DOHH2 (cell line): ENCODE measurements around the gene SLC12A2.

Experiments used
- H3F3A ChIP-seq: fragments of 200-600 bp; sonication (generic), shearing (Covaris generic); 2 replicates; pipeline ENCODE4 v1.6.0; 2016; ENCODE audit warnings: antibody characterized with exemption, mild to moderate bottlenecking; ENCODE audit not compliant: control insufficient read depth, insufficient read depth
- H3K27ac ChIP-seq: fragments of 200-600 bp; sonication (generic); 2 replicates; pipeline ENCODE4 v1.5.1; 2014; ENCODE audit warnings: low read depth, mild to moderate bottlenecking, low read length, moderate library complexity
- H3K27me3 ChIP-seq: fragments of 200-600 bp; sonication (generic); 2 replicates; pipeline ENCODE4 v1.6.1; 2014; ENCODE audit warnings: mild to moderate bottlenecking, low read length, mixed read lengths; ENCODE audit not compliant: control insufficient read depth
- H3K36me3 ChIP-seq: fragments of 200-600 bp; sonication (generic); 2 replicates; pipeline ENCODE4 v1.6.1; 2014; ENCODE audit warnings: mild to moderate bottlenecking, low read length, moderate library complexity, mixed read lengths; ENCODE audit not compliant: control insufficient read depth
- H3K4me1 ChIP-seq: fragments of 200-600 bp; sonication (generic); 2 replicates; pipeline ENCODE4 v1.6.1; 2014; ENCODE audit warnings: mild to moderate bottlenecking, low read length, mixed read lengths; ENCODE audit not compliant: control insufficient read depth
- H3K4me2 ChIP-seq: fragments of 200-600 bp; sonication (generic); 2 replicates; pipeline ENCODE4 v1.6.0; 2014; ENCODE audit warnings: mild to moderate bottlenecking, low read length, moderate library complexity
- H3K4me3 ChIP-seq: fragments of 200-600 bp; sonication (generic); 2 replicates; pipeline ENCODE4 v1.5.1; 2014; ENCODE audit warnings: mild to moderate bottlenecking, low read length, mixed read lengths
- H3K79me2 ChIP-seq: fragments of 200-600 bp; sonication (generic); 2 replicates; pipeline ENCODE4 v1.6.1; 2014; ENCODE audit warnings: mild to moderate bottlenecking, low read length, mixed read lengths; ENCODE audit not compliant: control insufficient read depth
- H3K9me2 ChIP-seq: fragments of 200-600 bp; sonication (generic); replicated peaks from 2 replicates; pipeline ENCODE4 v1.6.1; 2014; ENCODE audit warnings: mild to moderate bottlenecking, low read length, mixed read lengths; ENCODE audit not compliant: control insufficient read depth
- H3K9me3 ChIP-seq: fragments of 200-600 bp; sonication (generic); 2 replicates; pipeline ENCODE4 v1.6.1; 2014; ENCODE audit warnings: antibody characterized with exemption, low read length, mixed read lengths; ENCODE audit not compliant: control insufficient read depth, insufficient read depth
- H4K20me1 ChIP-seq: fragments of 200-600 bp; sonication (generic); 2 replicates; pipeline ENCODE4 v1.6.0; 2014; ENCODE audit warnings: low read depth, mild to moderate bottlenecking, antibody characterized with exemption, low read length, moderate library complexity; ENCODE audit not compliant: control insufficient read depth, insufficient read depth
- EZH2phosphoT487 ChIP-seq: fragments of 200-600 bp; sonication (generic); IDR thresholded peaks from 2 replicates; pipeline ENCODE4 v1.6.1; 2017; ENCODE audit warnings: borderline replicate concordance, mild to moderate bottlenecking, antibody characterized with exemption, low read length, moderate library complexity, mixed read lengths
- TF ChIP-seq, protein P1 (sequence below): fragments of 200-600 bp; sonication (generic); IDR thresholded peaks from one replicate; pipeline ENCODE4 v1.5.1; 2014; ENCODE audit warnings: antibody characterized with exemption, mild to moderate bottlenecking, low read depth, low read length; ENCODE audit not compliant: poor library complexity, severe bottlenecking

SLC12A2 gene

GRCh38 chr5:128172102-128172501, 88.5 kb downstream of the SLC12A2 start:
- TF ChIP-seq, protein P1, sequence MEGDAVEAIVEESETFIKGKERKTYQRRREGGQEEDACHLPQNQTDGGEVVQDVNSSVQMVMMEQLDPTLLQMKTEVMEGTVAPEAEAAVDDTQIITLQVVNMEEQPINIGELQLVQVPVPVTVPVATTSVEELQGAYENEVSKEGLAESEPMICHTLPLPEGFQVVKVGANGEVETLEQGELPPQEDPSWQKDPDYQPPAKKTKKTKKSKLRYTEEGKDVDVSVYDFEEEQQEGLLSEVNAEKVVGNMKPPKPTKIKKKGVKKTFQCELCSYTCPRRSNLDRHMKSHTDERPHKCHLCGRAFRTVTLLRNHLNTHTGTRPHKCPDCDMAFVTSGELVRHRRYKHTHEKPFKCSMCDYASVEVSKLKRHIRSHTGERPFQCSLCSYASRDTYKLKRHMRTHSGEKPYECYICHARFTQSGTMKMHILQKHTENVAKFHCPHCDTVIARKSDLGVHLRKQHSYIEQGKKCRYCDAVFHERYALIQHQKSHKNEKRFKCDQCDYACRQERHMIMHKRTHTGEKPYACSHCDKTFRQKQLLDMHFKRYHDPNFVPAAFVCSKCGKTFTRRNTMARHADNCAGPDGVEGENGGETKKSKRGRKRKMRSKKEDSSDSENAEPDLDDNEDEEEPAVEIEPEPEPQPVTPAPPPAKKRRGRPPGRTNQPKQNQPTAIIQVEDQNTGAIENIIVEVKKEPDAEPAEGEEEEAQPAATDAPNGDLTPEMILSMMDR, result no peak
- no peak for TF ChIP-seq EZH2phosphoT487
- Histone ChIP-seq H3K4me3 (no peak overlapping the region), H3K79me2 (no peaks in the 10 kb centered on the region), H4K20me1 (no peaks in the 10 kb centered on the region), H3F3A (peaks cover 3% of the 10 kb centered on the region), H3K9me3 (no peaks in the 10 kb centered on the region), H3K27ac (no peak overlapping the region), H3K27me3 (no peaks in the 10 kb centered on the region), H3K36me3 (peaks cover 5% of the 10 kb centered on the region), H3K4me2 (no peak overlapping the region), H3K9me2 (no peaks in the 10 kb centered on the region), H3K4me1 (no peaks in the 10 kb centered on the region)

GRCh38 chr5:128174951-128175350, 91.4 kb downstream of the SLC12A2 start:
- Histone ChIP-seq H3K79me2 (no peaks in the 10 kb centered on the region), H3K36me3 (peaks cover 17% of the 10 kb centered on the region), H3K27me3 (no peaks in the 10 kb centered on the region), H3F3A (peaks cover 3% of the 10 kb centered on the region), H3K27ac (no peak overlapping the region), H3K4me2 (no peak overlapping the region), H3K9me3 (no peaks in the 10 kb centered on the region), H4K20me1 (no peaks in the 10 kb centered on the region), H3K9me2 (no peaks in the 10 kb centered on the region), H3K4me3 (no peak overlapping the region), H3K4me1 (no peaks in the 10 kb centered on the region)
- no peak for TF ChIP-seq EZH2phosphoT487
- TF ChIP-seq, protein P1, result no peak

- no peaks in the 10 kb centered on the region for H3F3A ChIP-seq
- no peaks in the 10 kb centered on the region for H3K4me1 ChIP-seq
- H3K9me3 ChIP-seq, result no peaks in the 10 kb centered on the region
- no peak overlapping the region for H3K4me2 ChIP-seq
- no peak overlapping the region for H3K4me3 ChIP-seq
- TF ChIP-seq, protein P1, result no peak
- no peak for TF ChIP-seq EZH2phosphoT487
- H4K20me1 ChIP-seq, result no peaks in the 10 kb centered on the region
- H3K27me3 ChIP-seq, result no peaks in the 10 kb centered on the region
- peaks cover 11% of the 10 kb centered on the region for H3K36me3 ChIP-seq
- H3K27ac ChIP-seq, result no peak overlapping the region
- no peaks in the 10 kb centered on the region for H3K79me2 ChIP-seq
- no peaks in the 10 kb centered on the region for H3K9me2 ChIP-seq
Observed at GRCh38 chr5:128192368-128192767, 108.8 kb downstream of the SLC12A2 start.
